GM23248 (cell line): ENCODE measurements around the gene FAU. TPM values are rescaled to one million over a fixed set of nuclear protein-coding genes. Genes with fewer than 3 reads are reported as not detected.

Experiments
- DNase-seq: peaks from one replicate; pipeline ENCODE4 v3.0.0-alpha.2; 2015
- H2AFZ ChIP-seq: fragments of 200-600 bp; sonication (generic); 2 replicates; pipeline ENCODE4 v1.6.1; 2016; ENCODE audit warnings: antibody characterized with exemption
- H3F3A ChIP-seq: fragments of 200-600 bp; sonication (generic); 2 replicates; pipeline ENCODE4 v1.6.1; 2016; ENCODE audit warnings: mild to moderate bottlenecking, antibody characterized with exemption, mixed run types; ENCODE audit not compliant: insufficient read depth
- H3K27ac ChIP-seq: fragments of 200-600 bp; sonication (generic); 2 replicates; pipeline ENCODE4 v1.5.1; 2016; ENCODE audit warnings: mild to moderate bottlenecking
- H3K27me3 ChIP-seq: fragments of 200-600 bp; sonication (generic); replicated peaks from 2 replicates; pipeline ENCODE4 v1.6.1; 2016; ENCODE audit warnings: mild to moderate bottlenecking; ENCODE audit not compliant: insufficient read depth
- H3K36me3 ChIP-seq: fragments of 200-600 bp; sonication (generic); 2 replicates; pipeline ENCODE4 v1.6.1; 2016; ENCODE audit warnings: low read depth, mild to moderate bottlenecking
- H3K4me1 ChIP-seq: fragments of 200-600 bp; sonication (generic); 2 replicates; pipeline ENCODE4 v1.6.1; 2016; ENCODE audit warnings: mild to moderate bottlenecking; ENCODE audit not compliant: insufficient read depth
- H3K4me2 ChIP-seq: fragments of 200-600 bp; sonication (generic); one replicate; pipeline ENCODE4 v1.6.1; 2016; ENCODE audit warnings: mild to moderate bottlenecking; ENCODE audit not compliant: unreplicated experiment
- H3K4me3 ChIP-seq: fragments of 200-600 bp; sonication (generic); 2 replicates; pipeline ENCODE4 v1.5.1; 2016; ENCODE audit warnings: mild to moderate bottlenecking
- H3K79me2 ChIP-seq: fragments of 200-600 bp; sonication (generic); 2 replicates; pipeline ENCODE4 v1.6.1; 2016; ENCODE audit warnings: mild to moderate bottlenecking; ENCODE audit not compliant: insufficient read depth
- H3K9ac ChIP-seq: fragments of 200-600 bp; sonication (generic); 2 replicates; pipeline ENCODE4 v1.6.1; 2016; ENCODE audit warnings: mild to moderate bottlenecking
- H3K9me2 ChIP-seq: fragments of 200-600 bp; sonication (generic); 2 replicates; pipeline ENCODE4 v1.6.1; 2016; ENCODE audit warnings: mixed run types, mild to moderate bottlenecking, moderate library complexity; ENCODE audit not compliant: insufficient read depth
- H3K9me3 ChIP-seq: fragments of 200-600 bp; sonication (generic); one replicate; pipeline ENCODE4 v1.6.1; 2017; ENCODE audit warnings: low read depth
- H4K20me1 ChIP-seq: fragments of 200-600 bp; sonication (generic); 2 replicates; pipeline ENCODE4 v1.6.0; 2016; ENCODE audit not compliant: insufficient read depth
- EZH2 ChIP-seq: fragments of 200-600 bp; sonication (generic); IDR thresholded peaks from 2 replicates; pipeline ENCODE4 v1.6.1; 2018; ENCODE audit warnings: antibody characterized with exemption, mild to moderate bottlenecking; ENCODE audit not compliant: insufficient read depth, poor library complexity, severe bottlenecking
- EZH2phosphoT487 ChIP-seq: fragments of 200-600 bp; sonication (generic); IDR thresholded peaks from 2 replicates; pipeline ENCODE4 v1.6.1; 2018; ENCODE audit warnings: antibody characterized with exemption, moderate library complexity, mild to moderate bottlenecking, low read depth; ENCODE audit not compliant: insufficient read depth
- WGBS, 2 experiments: methylation state at CpG; one replicate each; pipeline ENCODE4 v1.1.6; 2015 to 2017; ENCODE audit warnings: low lambda C conversion rate in 2 of 2, low coverage in 1 of 2; ENCODE audit errors: missing lambda C conversion rate in 2 of 2; 5-methylcytosine and 5-hydroxymethylcytosine counted together
- in situ Hi-C: fragments of 300-500 bp; cut with MboI; formaldehyde crosslinking; loops from 2 replicates; pipeline ENCODE4 v1.15.0; 2020
- polyA plus RNA-seq: library from polyadenylated mRNA; unstranded; fragments of >200 nt; fragmentation: Nextera tagmentation; extraction: Ambion mirVana; gene quantifications from 2 replicates; pipeline ENCODE4 v1.2.1, GENCODE V29; 2016
- total RNA-seq: library from RNA; depleted of rRNA; stranded (reverse); fragments of >200 nt; shearing (Covaris generic); gene quantifications from 2 replicates; pipeline ENCODE4 v1.2.3, GENCODE V29; 2014

The FAU gene
- total and polyA plus RNA-seq, 2 experiments from 2014 or later: 180 to 365 TPM

DNA sequence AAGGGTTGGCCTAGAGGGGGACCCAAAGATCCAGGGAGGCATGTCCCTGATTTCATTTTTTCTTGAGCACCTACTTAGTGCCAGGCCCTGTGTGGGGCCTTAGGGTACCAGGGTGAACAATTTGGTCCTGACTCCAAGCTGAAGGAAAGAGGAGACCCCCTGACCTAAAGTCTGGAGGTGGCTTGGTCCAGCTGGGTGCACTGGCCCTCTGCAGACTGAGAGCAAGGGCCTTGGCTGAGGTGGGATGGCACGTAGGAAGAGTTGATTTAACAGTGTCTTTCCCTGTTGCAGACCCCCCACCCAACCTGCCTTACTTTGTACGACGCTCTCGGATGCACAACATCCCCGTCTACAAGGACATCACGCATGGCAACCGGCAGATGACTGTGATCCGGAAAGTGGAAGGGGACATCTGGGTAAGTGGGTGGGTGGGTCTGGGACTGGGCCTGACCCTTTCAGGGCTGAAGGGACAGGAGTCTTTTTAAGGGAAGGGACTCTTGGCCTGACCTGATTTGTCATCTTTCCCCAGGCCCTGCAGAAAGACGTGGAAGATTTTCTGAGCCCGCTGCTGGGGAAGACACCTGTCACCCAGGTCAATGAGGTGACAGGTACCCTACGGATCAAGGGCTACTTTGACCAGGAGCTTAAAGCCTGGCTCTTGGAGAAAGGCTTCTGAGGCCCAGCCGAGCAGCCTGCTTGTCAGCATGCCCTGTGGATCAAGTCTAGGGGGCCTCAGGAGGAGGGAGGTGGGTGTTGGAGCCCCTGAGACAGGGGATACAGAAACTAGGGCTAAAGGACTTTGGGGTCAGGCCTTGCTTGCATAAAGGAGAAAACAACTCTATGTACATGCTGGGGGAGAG is 3.5 kb upstream of the FAU start:
- H3K4me2 ChIP-seq: no peak overlapping the region
- in situ Hi-C loops: no loop called here
- no peaks in the 10 kb centered on the region for H3K9me3 ChIP-seq
- peaks cover 14% of the 10 kb centered on the region for H3K4me1 ChIP-seq
- H3K79me2 ChIP-seq: peaks cover 47% of the 10 kb centered on the region
- H3K4me3 ChIP-seq: no peak overlapping the region
- H3K9me2 ChIP-seq: no peaks in the 10 kb centered on the region
- no peaks in the 10 kb centered on the region for H4K20me1 ChIP-seq
- no peaks in the 10 kb centered on the region for H3K27me3 ChIP-seq
- H2AFZ ChIP-seq: no peak overlapping the region
- no peak overlapping the region for H3K27ac ChIP-seq
- TF ChIP-seq EZH2 (no peak), EZH2phosphoT487 (no peak)
- WGBS, 2 experiments: 80 to 81% methylated on average over 12 of the region's 12 CpGs
- peaks cover 24% of the 10 kb centered on the region for H3F3A ChIP-seq
- DNase-seq: no peak
- no peak overlapping the region for H3K9ac ChIP-seq
- peaks cover 24% of the 10 kb centered on the region; the same call in 1 of the 2 replicates for H3K36me3 ChIP-seq

DNA sequence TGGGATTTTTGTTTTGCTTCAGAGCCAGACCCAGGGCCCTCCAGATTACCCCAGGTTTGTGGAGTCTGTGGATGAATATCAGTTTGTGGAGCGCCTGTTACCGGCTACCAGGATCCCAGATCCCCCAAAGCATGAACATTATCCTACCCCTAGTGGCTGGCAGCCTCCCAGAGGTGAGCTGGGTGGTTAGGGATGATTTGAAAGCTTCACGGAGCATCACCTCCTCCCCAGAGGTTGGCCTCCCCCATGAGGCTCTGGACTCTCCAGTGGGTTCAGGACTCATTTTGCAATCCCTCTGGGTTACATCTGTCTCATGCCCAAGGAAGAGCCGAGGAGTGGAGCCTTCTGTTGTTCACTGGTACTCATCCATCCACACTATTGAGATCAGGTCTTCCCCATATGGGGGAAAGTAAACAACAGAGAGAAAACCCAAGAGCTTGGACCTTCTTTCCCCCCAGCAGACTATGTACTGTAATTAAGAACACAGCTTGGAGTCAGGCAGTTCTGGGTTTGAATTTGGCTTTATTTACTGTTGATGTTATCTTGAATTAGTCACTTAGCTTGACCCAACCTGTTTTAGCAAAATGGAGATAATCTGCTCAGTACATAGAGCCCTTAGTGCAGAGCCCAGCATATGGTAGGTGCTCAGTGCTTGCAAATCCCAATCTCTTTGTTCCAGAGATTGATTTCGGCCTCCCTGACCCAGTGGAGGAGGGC is 2.7 kb upstream of the FAU start:
- Histone ChIP-seq H4K20me1 (no peaks in the 10 kb centered on the region), H3K4me3 (no peak overlapping the region), H3K4me2 (no peak overlapping the region), H3K9me3 (no peaks in the 10 kb centered on the region), H3K79me2 (peaks cover 55% of the 10 kb centered on the region), H3K9ac (no peak overlapping the region), H3K27me3 (no peaks in the 10 kb centered on the region), H3F3A (peaks cover 32% of the 10 kb centered on the region), H2AFZ (no peak overlapping the region), H3K27ac (peak overlapping the region; percentile 27; the same call in 1 of the 2 replicates), H3K9me2 (no peaks in the 10 kb centered on the region), H3K4me1 (peaks cover 14% of the 10 kb centered on the region), H3K36me3 (peaks cover 32% of the 10 kb centered on the region)
- TF ChIP-seq EZH2phosphoT487 (no peak), EZH2 (no peak)
- no peak for DNase-seq
- in situ Hi-C loops: no loop called here
- WGBS, 2 experiments: 86 to 90% methylated on average over 5 of the region's 5 CpGs

DNA sequence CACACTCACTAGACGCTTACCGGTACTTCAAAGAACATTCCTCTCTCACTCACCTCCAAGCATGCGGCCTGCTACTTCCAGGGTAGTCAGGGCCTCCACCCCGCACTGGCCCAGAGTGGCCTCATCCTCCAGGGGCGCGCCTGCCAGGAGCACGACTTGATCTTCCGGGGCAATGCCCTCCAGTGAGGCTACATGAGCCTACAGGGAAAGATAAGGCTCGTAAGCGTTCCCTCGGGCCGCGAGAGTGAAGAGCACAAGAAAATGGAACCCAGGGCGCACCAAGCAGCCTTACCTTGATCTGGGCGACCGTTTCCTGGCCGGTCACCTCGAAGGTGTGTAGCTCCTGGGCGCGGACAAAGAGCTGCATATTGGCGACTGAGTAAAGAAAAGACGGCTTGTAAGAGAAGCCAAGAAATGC is 478 bp downstream of the FAU start:
- H2AFZ ChIP-seq: peak overlapping the region; percentile 27
- peaks cover 69% of the 10 kb centered on the region for H3K79me2 ChIP-seq
- H3K4me3 ChIP-seq: peak overlapping the region; percentile 92
- H3F3A ChIP-seq: peaks cover 40% of the 10 kb centered on the region
- TF ChIP-seq EZH2phosphoT487: no peak
- no peak for TF ChIP-seq EZH2
- H3K9me3 ChIP-seq: no peaks in the 10 kb centered on the region
- H3K9me2 ChIP-seq: no peaks in the 10 kb centered on the region
- peaks cover 33% of the 10 kb centered on the region for H3K36me3 ChIP-seq
- H3K9ac ChIP-seq: peak overlapping the region; percentile 96
- H3K4me2 ChIP-seq: peak overlapping the region; percentile 98
- no peaks in the 10 kb centered on the region for H3K27me3 ChIP-seq
- WGBS, 2 experiments: 0 to 1% methylated on average over 22 of the region's 22 CpGs
- in situ Hi-C loops: no loop called here
- no peaks in the 10 kb centered on the region for H4K20me1 ChIP-seq
- H3K4me1 ChIP-seq: peaks cover 17% of the 10 kb centered on the region
- peak overlapping the region; percentile 83 for H3K27ac ChIP-seq
- peak; percentile 61 for DNase-seq

DNA sequence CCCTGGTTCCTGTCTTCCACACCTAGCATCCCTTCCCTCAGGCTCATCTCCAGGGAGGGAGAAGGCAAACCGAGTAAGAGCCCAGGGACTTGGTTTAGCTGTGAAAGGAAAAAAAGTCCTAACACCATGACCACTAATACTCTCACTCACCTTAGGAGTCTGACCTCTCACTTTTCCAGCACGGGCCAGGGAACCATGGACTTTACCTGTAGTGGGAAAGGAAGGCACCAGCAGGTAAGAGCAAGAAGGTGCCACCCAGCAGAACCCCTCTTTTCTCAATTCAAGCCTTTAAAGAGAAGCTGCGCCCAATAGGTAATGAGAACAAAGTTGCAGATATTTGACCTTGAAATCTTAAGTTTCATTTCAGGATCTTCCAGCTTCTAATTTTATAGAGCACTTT is 1.1 kb downstream of the FAU start:
- 61 to 69% methylated on average over 3 of the region's 3 CpGs for WGBS, 2 experiments
- peaks cover 22% of the 10 kb centered on the region for H3K4me1 ChIP-seq
- peak overlapping the region; percentile 92 for H3K4me3 ChIP-seq
- peak overlapping the region; percentile 96 for H3K9ac ChIP-seq
- H3K27ac ChIP-seq: peak overlapping the region; percentile 83
- H3K79me2 ChIP-seq: peaks cover 75% of the 10 kb centered on the region
- H3K9me3 ChIP-seq: no peaks in the 10 kb centered on the region
- TF ChIP-seq EZH2 (no peak), EZH2phosphoT487 (no peak)
- peaks cover 27% of the 10 kb centered on the region for H3K36me3 ChIP-seq
- in situ Hi-C loops: no loop called here
- no peak overlapping the region for H2AFZ ChIP-seq
- H4K20me1 ChIP-seq: no peaks in the 10 kb centered on the region
- peaks cover 40% of the 10 kb centered on the region for H3F3A ChIP-seq
- no peak for DNase-seq
- no peaks in the 10 kb centered on the region for H3K27me3 ChIP-seq
- H3K4me2 ChIP-seq: peak overlapping the region; percentile 98
- no peaks in the 10 kb centered on the region for H3K9me2 ChIP-seq
